GM10248 (cell line): ENCODE data around the gene AGK.
A peak's percentile ranks its signal among the peaks of the same experiment; 100 is the strongest.
"Not testable (repeated sequence)": the region's sequence is repeated elsewhere in the genome, so short reads cannot be mapped to it uniquely, and the experiment has no call there.

Source experiments
- CTCF ChIA-PET: fragments of 300-600 bp; sonication (Branson Sonifier 250); formaldehyde crosslinking; extraction: SDS; loops from one replicate; lab custom pipeline; 2021; ENCODE audit warnings: antibody characterized with exemption; lab: Yijun Ruan, JAX
- POLR2A ChIA-PET: fragments of 350-650 bp; sonication (Branson Sonifier 250); formaldehyde crosslinking; extraction: SDS; loops from one replicate; lab custom pipeline; 2020; ENCODE audit warnings: antibody characterized with exemption; lab: Yijun Ruan, JAX
- DNase-seq: peaks from one replicate; pipeline ENCODE4 v3.0.0; 2012; ENCODE audit errors: extremely low spot score
- CTCF ChIP-seq: IDR thresholded peaks from 2 replicates; pipeline ENCODE4 v1.5.1; 2012; ENCODE audit warnings: mild to moderate bottlenecking, low read depth; ENCODE audit errors: extremely low read depth, missing control alignments, control extremely low read depth

Gene AGK

GRCh38 chr7:141646826-141647480, 95.7 kb downstream of the AGK start:
- CTCF ChIA-PET, result interaction anchor here (0.7 to 1.4 kb wide), 7 partner anchors 8 to 139 kb away, joined by 3 to 7 read pairs (median 3); partner anchors contain the start of gene SSBP1
- POLR2A ChIA-PET, result interaction anchor here (0.6 kb wide), 1 partner anchor 61 kb away, joined by 3 read pairs; no protein-coding TSS in a partner anchor
- no peak for DNase-seq
- TF ChIP-seq CTCF, result no peak

- POLR2A ChIA-PET, DNase-seq: not testable (repeated sequence)
- CTCF ChIA-PET, result interaction anchor here (1.1 to 1.5 kb wide), 2 partner anchors 13 to 22 kb away, joined by 3 read pairs; no protein-coding TSS in a partner anchor
Measured at GRCh38 chr7:141647701-141648100, 96.5 kb downstream of the AGK start.

- DNase-seq, result no peak
- no peak for TF ChIP-seq CTCF
- CTCF ChIA-PET, result interaction anchor here (0.8 to 2.9 kb wide), 11 partner anchors 10 to 838 kb away, joined by 3 to 13 read pairs (median 4); partner anchors contain the start of genes SSBP1 and WEE2
- POLR2A ChIA-PET, result no interaction called here
Measured at GRCh38 chr7:141648276-141649114, 97.3 kb downstream of the AGK start.

GRCh38 chr7:141649137-141649864, 98.1 kb downstream of the AGK start:
- DNase-seq, result peak; percentile 38
- ChIA-PET POLR2A (no interaction called here), CTCF (interaction anchor here (0.7 to 3.2 kb wide), 27 partner anchors 7 to 923 kb away, joined by 3 to 18 read pairs (median 4); partner anchors contain the start of genes DENND11, SSBP1, TAS2R5 and WEE2)
- TF ChIP-seq CTCF, result no peak

GRCh38 chr7:141649865-141650634, 98.8 kb downstream of the AGK start:
- peak; percentile 43 for DNase-seq
- TF ChIP-seq CTCF, result peak; percentile 72
- CTCF ChIA-PET, result interaction anchor here (0.7 to 3.2 kb wide), 25 partner anchors 8 to 924 kb away, joined by 3 to 18 read pairs (median 5); partner anchors contain the start of genes AGK, DENND11, SSBP1 and TAS2R5
- POLR2A ChIA-PET, result no interaction called here

- CTCF ChIA-PET, result interaction anchor here (1.4 to 3.2 kb wide), 5 partner anchors 8 to 135 kb away, joined by 4 to 18 read pairs (median 11); no protein-coding TSS in a partner anchor
- POLR2A ChIA-PET, result no interaction called here
- DNase-seq, result no peak
- no peak for TF ChIP-seq CTCF
Measured at GRCh38 chr7:141651417-141651816, 100.2 kb downstream of the AGK start.
